Liver (tissue), 9 donors: Measurements from ENCODE around the gene SP2. TPM values are rescaled to one million over a fixed set of nuclear protein-coding genes. Genes with fewer than 3 reads are reported as not detected.
A peak's percentile ranks its signal among the peaks of the same experiment; 100 is the strongest.

Experiments
- DNase-seq: peaks from one replicate; pipeline ENCODE4 v3.0.0-alpha.2; 2017; ENCODE audit warnings: low spot score
- H3K27ac ChIP-seq, 2 donors: one replicate each; pipeline ENCODE4 v1.7.0; 2013; ENCODE audit warnings: inconsistent platforms in 2 of 2, low read length in 2 of 2, control low read depth in 1 of 2, low read depth in 1 of 2, mild to moderate bottlenecking in 1 of 2
- H3K27me3 ChIP-seq, 4 donors: one replicate each; pipeline versions ENCODE4 v1.6.1 to v1.7.0; 2013; ENCODE audit warnings: low read length in 3 of 4, inconsistent platforms in 1 of 4, mild to moderate bottlenecking in 1 of 4, moderate library complexity in 1 of 4; ENCODE audit not compliant: control insufficient read depth in 4 of 4, insufficient read depth in 4 of 4
- H3K36me3 ChIP-seq, 4 donors: one replicate each; pipeline versions ENCODE4 v1.6.1 to v1.7.0; 2013; ENCODE audit warnings: low read length in 3 of 4, mild to moderate bottlenecking in 3 of 4, low read depth in 1 of 4, moderate library complexity in 1 of 4; ENCODE audit not compliant: control insufficient read depth in 4 of 4, insufficient read depth in 3 of 4
- H3K4me1 ChIP-seq, 4 donors: one replicate each; pipeline versions ENCODE4 v1.6.1 to v1.7.0; 2013; ENCODE audit warnings: low read length in 3 of 4, mild to moderate bottlenecking in 3 of 4, moderate library complexity in 1 of 4; ENCODE audit not compliant: control insufficient read depth in 4 of 4, insufficient read depth in 4 of 4
- H3K4me3 ChIP-seq, 3 donors: one replicate each; pipeline versions ENCODE4 v1.6.1 to v1.7.0; 2013; ENCODE audit warnings: low read length in 3 of 3, control low read depth in 1 of 3, low read depth in 1 of 3, mild to moderate bottlenecking in 1 of 3
- H3K9ac ChIP-seq, 2 donors: one replicate each; pipeline ENCODE4 v1.7.0; 2013; ENCODE audit warnings: low read length in 2 of 2, mild to moderate bottlenecking in 2 of 2, moderate library complexity in 2 of 2, control low read depth in 1 of 2, low read depth in 1 of 2
- H3K9me3 ChIP-seq, 4 donors: one replicate each; pipeline versions ENCODE4 v1.6.1 to v1.7.0; 2013; ENCODE audit warnings: low read length in 3 of 4; ENCODE audit not compliant: control insufficient read depth in 4 of 4
- ATF3 ChIP-seq: IDR thresholded peaks from 2 replicates; pipeline ENCODE4 v1.6.1; 2016; ENCODE audit warnings: antibody characterized with exemption
- CTCF ChIP-seq: fragments of 150-350 bp; IDR thresholded peaks from 2 replicates; pipeline ENCODE4 v1.5.1; 2017; ENCODE audit warnings: improper control_type of control experiment, low read depth, low read length; ENCODE audit not compliant: missing input control
- EGR1 ChIP-seq, 2 donors: IDR thresholded peaks; 2 replicates each; pipeline ENCODE4 v1.6.1; 2016 to 2018; ENCODE audit warnings: antibody characterized with exemption in 2 of 2, low read depth in 2 of 2
- FOXA1 ChIP-seq: IDR thresholded peaks from 2 replicates; pipeline ENCODE4 v1.6.1; 2016; ENCODE audit warnings: antibody characterized with exemption
- FOXA2 ChIP-seq: IDR thresholded peaks from 2 replicates; pipeline ENCODE4 v1.6.1; 2016; ENCODE audit warnings: antibody characterized with exemption
- GABPA ChIP-seq, 2 donors: IDR thresholded peaks in 1 of 2; conservative IDR thresholded peaks in 1 of 2; 2 replicates each; pipeline ENCODE4 v1.6.1; 2016; ENCODE audit warnings: antibody characterized with exemption in 2 of 2, mild to moderate bottlenecking in 1 of 2, moderate library complexity in 1 of 2
- HNF4A ChIP-seq, 2 donors: conservative IDR thresholded peaks; 2 replicates each; pipeline ENCODE4 v1.6.1; 2016; ENCODE audit warnings: antibody characterized with exemption in 2 of 2, mild to moderate bottlenecking in 2 of 2
- HNF4G ChIP-seq: IDR thresholded peaks from 2 replicates; pipeline ENCODE4 v1.6.1; 2016; ENCODE audit warnings: antibody characterized with exemption
- JUND ChIP-seq, 2 donors: IDR thresholded peaks; 2 replicates each; pipeline ENCODE4 v1.6.1; 2016; ENCODE audit warnings: antibody characterized with exemption in 2 of 2
- MAX ChIP-seq: IDR thresholded peaks from 2 replicates; pipeline ENCODE4 v1.6.1; 2016; ENCODE audit warnings: antibody characterized with exemption
- NR2F2 ChIP-seq: IDR thresholded peaks from 2 replicates; pipeline ENCODE4 v1.6.1; 2016; ENCODE audit warnings: antibody characterized with exemption
- RAD21 ChIP-seq, 2 donors: IDR thresholded peaks; 2 replicates each; pipeline ENCODE4 v1.6.1; 2016; ENCODE audit warnings: antibody characterized with exemption in 2 of 2, mild to moderate bottlenecking in 2 of 2
- REST ChIP-seq: IDR thresholded peaks from 2 replicates; pipeline ENCODE4 v1.6.1; 2016; ENCODE audit warnings: antibody characterized with exemption, mild to moderate bottlenecking
- RXRA ChIP-seq, 2 donors: IDR thresholded peaks; 2 replicates each; pipeline ENCODE4 v1.6.1; 2017 to 2018; ENCODE audit warnings: antibody characterized with exemption in 2 of 2, mild to moderate bottlenecking in 1 of 2
- SP1 ChIP-seq: IDR thresholded peaks from 2 replicates; pipeline ENCODE4 v1.6.1; 2018; ENCODE audit warnings: antibody characterized with exemption, mild to moderate bottlenecking
- TAF1 ChIP-seq: conservative IDR thresholded peaks from 2 replicates; pipeline ENCODE4 v1.6.1; 2016; ENCODE audit warnings: antibody characterized with exemption, mild to moderate bottlenecking
- YY1 ChIP-seq: IDR thresholded peaks from 2 replicates; pipeline ENCODE4 v1.6.1; 2016; ENCODE audit warnings: antibody characterized with exemption, mild to moderate bottlenecking
- ZBTB33 ChIP-seq: IDR thresholded peaks from 2 replicates; pipeline ENCODE4 v1.6.1; 2016; ENCODE audit warnings: antibody characterized with exemption
- WGBS: extraction: QIAGEN DNeasy Blood & Tissue Kit; methylation state at CpG from one replicate; pipeline ENCODE4 v1.1.7; 2013; 5-methylcytosine and 5-hydroxymethylcytosine counted together
- polyA plus RNA-seq, 2 donors: library from polyadenylated mRNA; stranded (reverse) in 1 of 2; unstranded in 1 of 2; fragments of 200-250 nt in 1 of 2; fragments of >200 nt in 1 of 2; fragmentation: Nextera tagmentation in 1 of 2; extraction: Ambion mirVana in 1 of 2; gene quantifications; one replicate each; pipeline versions ENCODE4 v1.2.1 to v1.2.3, GENCODE V29; 2013 to 2015
- total RNA-seq, 2 donors: library from RNA; depleted of rRNA; stranded (reverse); fragments of >200 nt; gene quantifications; one replicate each; pipeline ENCODE4 v1.2.3, GENCODE V29; 2014
- donor health status: healthy.
- donor health status: healthy.
- donor health status: healthy.
- donor health status: healthy.
- donor health status: healthy.

The SP2 gene
- total and polyA plus RNA-seq, 4 donors, result 2.2 to 5.7 (median 3.8) TPM

- TF ChIP-seq ATF3, result no peak
- TF ChIP-seq HNF4A (conservative IDR thresholded peaks at IDR 0.05), result no peak
- no peak for TF ChIP-seq FOXA1
- TF ChIP-seq RXRA (IDR thresholded peaks at IDR 0.05), result no peak
- no peak for TF ChIP-seq YY1
- TF ChIP-seq RAD21 (IDR thresholded peaks at IDR 0.05), result no peak
- TF ChIP-seq HNF4G, result no peak
- no peak for TF ChIP-seq SP1
- TF ChIP-seq CTCF, result no peak
- no peak for TF ChIP-seq ZBTB33
- no peak for TF ChIP-seq JUND (IDR thresholded peaks at IDR 0.05)
- TF ChIP-seq NR2F2, result no peak
- TF ChIP-seq REST, result no peak
- no peak for TF ChIP-seq EGR1 (IDR thresholded peaks at IDR 0.05; ENCODE audit: low read depth in 2 of 2)
- no peak for TF ChIP-seq MAX
- TF ChIP-seq GABPA (IDR thresholded peaks at IDR 0.05 in 1 of 2, conservative IDR thresholded peaks at IDR 0.05 in 1 of 2), result no peak
- TF ChIP-seq FOXA2, result no peak
- no peak for TF ChIP-seq TAF1
- H3K27me3 ChIP-seq, result peaks cover 0 to 23% (median 12%) of the 10 kb centered on the region in 4 donors
- H3K9ac ChIP-seq, result no peak overlapping the region
- 53% methylated on average over 9 of the region's 9 CpGs for WGBS
- H3K36me3 ChIP-seq, result no peaks in the 10 kb centered on the region
- DNase-seq, result no peak
- H3K4me3 ChIP-seq, result peak overlapping the region in 1 of 3 donors; percentile 13
- no peaks in the 10 kb centered on the region for H3K9me3 ChIP-seq
- H3K27ac ChIP-seq, result no peak overlapping the region
- H3K4me1 ChIP-seq, result peaks cover 3 to 17% (median 11%) of the 10 kb centered on the region in 4 donors
These were observed 45.7 kb upstream of the SP2 start for GRCh38 chr17:47850373-47850691.
